Measurements from ENCODE around the gene INPPL1. TPM values are rescaled to one million over a fixed set of nuclear protein-coding genes. Genes with fewer than 3 reads are reported as not detected.

Gene INPPL1
- total and polyA plus RNA-seq, 2 donors (not counting 3 experiments of a cell fraction or from before 2014, with no cell fraction given): 125 to 184 TPM

- no peaks in the 10 kb centered on the region for H3K36me3 ChIP-seq (ENCODE audit: control insufficient read depth in 2 of 2, extremely low read depth in 1 of 2, insufficient read depth in 2 of 2, low read length in 2 of 2)
- no peaks in the 10 kb centered on the region for H3K9me3 ChIP-seq (replicated peaks; ENCODE audit: control insufficient read depth, insufficient read depth, low read length)
- no peak overlapping the region for H3K9ac ChIP-seq (replicated peaks; ENCODE audit: extremely low read depth, insufficient read depth, low read length)
- no peak overlapping the region for H3K27ac ChIP-seq (ENCODE audit: insufficient read depth, low read depth, low read length)
- ChIA-PET CTCF (no interaction called here), POLR2A (no interaction called here)
- no peaks in the 10 kb centered on the region for H3K79me2 ChIP-seq (ENCODE audit: control insufficient read depth, insufficient read depth, low read length)
- TF ChIP-seq FOS (IDR thresholded peaks at IDR 0.05; ENCODE audit: borderline replicate concordance, insufficient read depth, low read length) (no peak), EZH2 (IDR thresholded peaks at IDR 0.05; ENCODE audit: borderline replicate concordance, low read depth, low read length, severe bottlenecking) (no peak), JUN (IDR thresholded peaks at IDR 0.05; ENCODE audit: borderline replicate concordance, insufficient read depth, insufficient read length, low read depth) (no peak), GATA2 (IDR thresholded peaks at IDR 0.05; ENCODE audit: insufficient read depth, insufficient read length, low read depth, low read length) (no peak), MYC (IDR thresholded peaks at IDR 0.05; ENCODE audit: low read depth, low read length) (no peak), POLR2AphosphoS5 (IDR thresholded peaks at IDR 0.05; ENCODE audit: insufficient read depth, low read depth, low read length) (no peak), POLR2A (IDR thresholded peaks at IDR 0.05; ENCODE audit: low read depth, low read length) (no peak)
- TF ChIP-seq, protein P1, sequence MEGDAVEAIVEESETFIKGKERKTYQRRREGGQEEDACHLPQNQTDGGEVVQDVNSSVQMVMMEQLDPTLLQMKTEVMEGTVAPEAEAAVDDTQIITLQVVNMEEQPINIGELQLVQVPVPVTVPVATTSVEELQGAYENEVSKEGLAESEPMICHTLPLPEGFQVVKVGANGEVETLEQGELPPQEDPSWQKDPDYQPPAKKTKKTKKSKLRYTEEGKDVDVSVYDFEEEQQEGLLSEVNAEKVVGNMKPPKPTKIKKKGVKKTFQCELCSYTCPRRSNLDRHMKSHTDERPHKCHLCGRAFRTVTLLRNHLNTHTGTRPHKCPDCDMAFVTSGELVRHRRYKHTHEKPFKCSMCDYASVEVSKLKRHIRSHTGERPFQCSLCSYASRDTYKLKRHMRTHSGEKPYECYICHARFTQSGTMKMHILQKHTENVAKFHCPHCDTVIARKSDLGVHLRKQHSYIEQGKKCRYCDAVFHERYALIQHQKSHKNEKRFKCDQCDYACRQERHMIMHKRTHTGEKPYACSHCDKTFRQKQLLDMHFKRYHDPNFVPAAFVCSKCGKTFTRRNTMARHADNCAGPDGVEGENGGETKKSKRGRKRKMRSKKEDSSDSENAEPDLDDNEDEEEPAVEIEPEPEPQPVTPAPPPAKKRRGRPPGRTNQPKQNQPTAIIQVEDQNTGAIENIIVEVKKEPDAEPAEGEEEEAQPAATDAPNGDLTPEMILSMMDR (IDR thresholded peaks at IDR 0.05; ENCODE audit: extremely low read depth in 1 of 2, insufficient read depth in 1 of 2, low read depth in 1 of 2, low read length in 2 of 2): no peak
- TF ChIP-seq, protein P2, sequence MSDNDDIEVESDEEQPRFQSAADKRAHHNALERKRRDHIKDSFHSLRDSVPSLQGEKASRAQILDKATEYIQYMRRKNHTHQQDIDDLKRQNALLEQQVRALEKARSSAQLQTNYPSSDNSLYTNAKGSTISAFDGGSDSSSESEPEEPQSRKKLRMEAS (IDR thresholded peaks at IDR 0.05; ENCODE audit: insufficient read depth, insufficient read length): no peak
- intact Hi-C loops (cut with micrococcal nuclease) (no loop called here), dilution Hi-C loops (cut with MboI; ENCODE audit: extremely low pct_ligation_motif_present, low sequenced_read_pairs) (no loop called here)
- DNase-seq (ENCODE audit: low read depth, low spot score) (no peak), FAIRE-seq (no peak)
- no TSS peak for BruUV-seq (replicated peaks)
- H3K4me3 ChIP-seq (replicated peaks in 1 of 3; ENCODE audit: insufficient read depth in 1 of 3, low read depth in 1 of 3, low read length in 3 of 3): no peak overlapping the region
- no peak overlapping the region for H2AFZ ChIP-seq (ENCODE audit: low read depth, low read length)
- no peaks in the 10 kb centered on the region for H3K9me1 ChIP-seq (replicated peaks; ENCODE audit: control insufficient read depth, extremely low read depth, insufficient read depth, low read length)
- H3K4me1 ChIP-seq (ENCODE audit: control insufficient read depth, extremely low read depth, insufficient read depth, low read length): peaks cover 7% of the 10 kb centered on the region
- H3K27me3 ChIP-seq (ENCODE audit: control insufficient read depth in 2 of 2, insufficient read depth in 2 of 2, low read length in 2 of 2): peaks cover 4 to 25% of the 10 kb centered on the region in 2 experiments
- no peak overlapping the region for H3K4me2 ChIP-seq (ENCODE audit: insufficient read depth, low read length)
- H4K20me1 ChIP-seq (replicated peaks; ENCODE audit: control insufficient read depth, extremely low read depth, insufficient read depth, low read length): no peaks in the 10 kb centered on the region
These were observed 15.5 kb upstream of the INPPL1 start for GRCh38 chr11:72209101-72209500.

Measured in endothelial cell of umbilical vein (primary cell).